OCI-LY7 (cell line): Measurements from ENCODE around the gene SPRY4.

Experiments
- EZH2phosphoT487 ChIP-seq: fragments of 200-600 bp; sonication (generic); IDR thresholded peaks from 2 replicates; pipeline ENCODE4 v1.6.1; 2018; ENCODE audit warnings: low read depth, borderline replicate concordance, mild to moderate bottlenecking, mixed run types, antibody characterized with exemption, low read length, moderate library complexity, mixed read lengths
- TF ChIP-seq, protein P1 (sequence below): fragments of 200-600 bp; sonication (generic); conservative IDR thresholded peaks from 2 replicates; pipeline ENCODE4 v1.5.1; 2014; ENCODE audit warnings: mild to moderate bottlenecking, antibody characterized with exemption, low read length, moderate library complexity, mixed read lengths

DNA sequence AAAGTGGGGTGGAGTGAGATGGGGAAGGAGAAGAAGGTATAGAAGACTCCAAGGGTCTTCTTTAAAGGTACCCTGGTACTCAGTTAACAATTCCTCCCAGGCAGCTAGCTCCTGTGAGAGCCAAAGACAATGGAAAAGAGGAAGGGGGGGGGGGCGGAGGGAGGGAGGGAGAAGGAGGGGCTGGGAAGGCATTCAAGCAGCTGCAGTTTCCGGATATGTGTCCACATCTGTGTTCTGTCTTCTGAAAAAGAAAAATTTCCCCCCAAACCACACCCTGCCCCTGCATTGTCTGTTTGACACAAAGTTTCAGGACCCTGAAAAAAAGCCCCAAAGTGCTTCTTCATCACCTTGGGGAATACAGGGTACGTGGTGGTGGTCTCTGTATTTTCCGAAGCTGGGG is 11.1 kb downstream of the SPRY4 start:
- TF ChIP-seq, protein P1, sequence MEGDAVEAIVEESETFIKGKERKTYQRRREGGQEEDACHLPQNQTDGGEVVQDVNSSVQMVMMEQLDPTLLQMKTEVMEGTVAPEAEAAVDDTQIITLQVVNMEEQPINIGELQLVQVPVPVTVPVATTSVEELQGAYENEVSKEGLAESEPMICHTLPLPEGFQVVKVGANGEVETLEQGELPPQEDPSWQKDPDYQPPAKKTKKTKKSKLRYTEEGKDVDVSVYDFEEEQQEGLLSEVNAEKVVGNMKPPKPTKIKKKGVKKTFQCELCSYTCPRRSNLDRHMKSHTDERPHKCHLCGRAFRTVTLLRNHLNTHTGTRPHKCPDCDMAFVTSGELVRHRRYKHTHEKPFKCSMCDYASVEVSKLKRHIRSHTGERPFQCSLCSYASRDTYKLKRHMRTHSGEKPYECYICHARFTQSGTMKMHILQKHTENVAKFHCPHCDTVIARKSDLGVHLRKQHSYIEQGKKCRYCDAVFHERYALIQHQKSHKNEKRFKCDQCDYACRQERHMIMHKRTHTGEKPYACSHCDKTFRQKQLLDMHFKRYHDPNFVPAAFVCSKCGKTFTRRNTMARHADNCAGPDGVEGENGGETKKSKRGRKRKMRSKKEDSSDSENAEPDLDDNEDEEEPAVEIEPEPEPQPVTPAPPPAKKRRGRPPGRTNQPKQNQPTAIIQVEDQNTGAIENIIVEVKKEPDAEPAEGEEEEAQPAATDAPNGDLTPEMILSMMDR: no peak
- TF ChIP-seq EZH2phosphoT487: no peak
